GM20000 (cell line): ENCODE data around the gene MTCP1.

Experiments
- DNase-seq: peaks from one replicate; pipeline ENCODE4 v3.0.0; 2012; ENCODE audit warnings: low spot score
- CTCF ChIP-seq: IDR thresholded peaks from 2 replicates; pipeline ENCODE4 v1.5.1; 2012; ENCODE audit warnings: mild to moderate bottlenecking, control low read depth; ENCODE audit errors: extremely low read depth, missing control alignments

MTCP1 gene

DNA sequence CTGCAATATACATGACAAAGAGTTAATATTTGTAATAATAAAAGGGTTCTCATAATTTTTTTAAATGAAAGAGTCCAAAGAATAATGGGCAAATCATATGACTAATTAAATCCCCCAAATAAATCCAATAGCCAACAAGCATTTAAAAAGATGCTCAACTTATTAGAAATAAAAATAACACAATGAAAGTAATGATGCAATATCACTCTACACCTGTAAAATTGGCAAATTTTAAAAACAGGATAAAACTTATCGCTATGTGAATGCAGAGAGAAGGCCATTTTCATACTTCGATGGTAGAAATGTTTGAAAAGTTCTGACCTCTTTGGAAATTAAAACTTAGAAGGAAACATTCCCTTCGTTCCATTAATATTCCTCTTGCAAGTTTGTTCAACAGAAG lies 50.3 kb downstream of the MTCP1 start:
- TF ChIP-seq CTCF = no peak

More for the DNA sequence above, 50.3 kb downstream of the MTCP1 start:
- no peak for DNase-seq
